ENCODE data around the gene POMGNT1.

Gene POMGNT1

DNA sequence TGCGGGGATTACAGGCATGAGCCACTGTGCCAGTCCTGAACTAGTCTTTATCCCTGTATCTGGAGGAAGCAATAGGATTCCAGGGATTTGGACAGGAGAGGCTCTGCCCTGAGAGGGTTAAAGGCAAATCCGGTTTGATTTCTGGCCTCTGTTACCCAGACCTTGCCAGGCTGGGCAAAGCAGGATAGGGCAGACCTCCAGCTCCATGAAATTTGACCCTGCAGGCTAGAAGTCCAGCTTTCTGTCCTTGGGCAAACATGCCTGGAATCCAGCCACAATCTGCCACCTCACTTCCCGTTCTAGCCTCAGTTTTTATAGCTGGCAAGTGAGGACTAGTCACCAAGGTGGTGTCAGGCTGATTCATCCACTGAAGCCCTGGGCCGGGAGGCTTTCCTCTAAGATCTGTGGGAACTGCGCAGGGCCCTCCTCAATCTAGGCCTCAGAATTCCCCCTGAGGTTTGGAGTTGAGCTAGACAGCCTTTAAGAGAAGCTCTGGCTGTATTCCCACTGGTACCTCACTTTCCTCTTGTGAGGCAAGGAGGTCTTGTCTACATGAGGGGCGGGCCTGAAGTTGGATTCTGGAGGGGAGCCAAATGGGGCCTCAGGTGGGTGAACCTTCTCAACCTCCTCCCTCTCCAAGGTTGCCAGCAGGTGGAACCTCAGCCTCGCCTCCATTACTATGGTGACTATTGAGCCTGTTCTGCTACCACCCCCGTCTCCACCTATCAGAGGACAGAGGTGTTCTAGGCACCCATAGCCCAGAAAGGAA, 15.0 kb downstream of the POMGNT1 start:
- peak; percentile 93 for DNase-seq (ENCODE audit: low read depth)

DNA sequence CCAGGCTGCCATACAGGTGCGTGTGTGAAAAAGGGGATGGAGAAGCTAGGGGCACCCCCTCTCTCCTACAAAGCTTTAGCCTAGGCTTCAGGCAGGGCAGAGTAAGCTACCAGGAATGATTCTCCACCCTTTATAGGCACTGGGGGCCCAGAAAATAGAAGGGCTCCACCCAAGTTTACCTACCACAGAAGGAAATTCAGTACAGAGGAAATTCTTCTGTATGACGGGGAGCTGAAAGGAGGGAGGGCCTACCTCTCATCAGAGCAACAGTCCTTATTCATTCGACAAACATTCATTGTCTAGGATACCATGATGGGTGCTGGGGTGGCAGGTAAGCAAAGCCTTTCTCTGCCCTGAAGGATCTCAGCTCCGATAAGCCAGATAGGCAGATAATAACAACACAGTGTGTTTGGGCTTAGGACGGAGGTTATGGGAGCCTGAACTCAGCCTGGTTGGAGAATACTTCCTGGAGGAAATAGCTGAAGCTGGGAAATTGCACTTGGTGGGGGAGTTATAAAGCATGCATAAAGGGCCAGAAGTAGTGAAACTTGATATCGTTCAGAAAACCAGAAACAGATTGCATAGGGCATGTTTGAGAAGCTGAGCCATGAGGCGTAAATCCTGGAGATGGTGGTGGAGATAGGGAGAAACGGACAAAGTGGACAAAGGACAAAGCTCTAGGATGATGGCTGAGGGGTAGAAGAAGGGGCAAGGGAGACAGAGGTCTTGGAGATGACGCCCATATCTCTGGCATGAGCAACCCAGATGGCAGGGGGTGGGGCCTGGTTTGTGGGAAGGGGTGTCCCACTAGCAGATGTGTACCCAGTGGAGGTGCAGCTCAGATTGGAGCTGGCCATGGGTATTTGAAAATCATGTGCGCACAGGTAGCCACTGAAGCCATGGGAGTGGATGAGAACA, 16.6 kb downstream of the POMGNT1 start:
- no peak for DNase-seq (ENCODE audit: low read depth)

DNA sequence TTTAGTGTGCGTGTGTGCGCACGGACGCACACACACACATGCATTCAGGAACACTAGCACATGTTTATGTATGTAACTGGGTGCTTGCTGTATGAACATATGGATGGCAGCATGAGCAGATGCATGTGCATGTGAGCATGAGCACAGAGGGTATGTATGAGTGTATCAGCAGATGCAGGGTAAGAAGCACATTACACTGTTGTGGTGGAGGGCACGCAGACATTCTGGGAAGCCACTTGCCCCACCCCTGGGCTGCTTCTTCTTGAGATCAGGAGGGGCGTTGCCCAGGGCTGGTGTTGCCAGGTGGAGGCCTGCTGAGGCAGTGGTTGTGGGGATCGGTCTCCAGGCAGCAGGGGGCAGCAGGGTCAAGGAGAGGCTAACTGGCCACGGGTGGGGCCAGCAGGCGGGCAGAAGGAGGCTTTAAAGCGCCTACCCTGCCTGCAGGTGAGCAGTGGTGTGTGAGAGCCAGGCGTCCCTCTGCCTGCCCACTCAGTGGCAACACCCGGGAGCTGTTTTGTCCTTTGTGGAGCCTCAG, 18.1 kb downstream of the POMGNT1 start:
- DNase-seq (ENCODE audit: low read depth) = no peak

DNA sequence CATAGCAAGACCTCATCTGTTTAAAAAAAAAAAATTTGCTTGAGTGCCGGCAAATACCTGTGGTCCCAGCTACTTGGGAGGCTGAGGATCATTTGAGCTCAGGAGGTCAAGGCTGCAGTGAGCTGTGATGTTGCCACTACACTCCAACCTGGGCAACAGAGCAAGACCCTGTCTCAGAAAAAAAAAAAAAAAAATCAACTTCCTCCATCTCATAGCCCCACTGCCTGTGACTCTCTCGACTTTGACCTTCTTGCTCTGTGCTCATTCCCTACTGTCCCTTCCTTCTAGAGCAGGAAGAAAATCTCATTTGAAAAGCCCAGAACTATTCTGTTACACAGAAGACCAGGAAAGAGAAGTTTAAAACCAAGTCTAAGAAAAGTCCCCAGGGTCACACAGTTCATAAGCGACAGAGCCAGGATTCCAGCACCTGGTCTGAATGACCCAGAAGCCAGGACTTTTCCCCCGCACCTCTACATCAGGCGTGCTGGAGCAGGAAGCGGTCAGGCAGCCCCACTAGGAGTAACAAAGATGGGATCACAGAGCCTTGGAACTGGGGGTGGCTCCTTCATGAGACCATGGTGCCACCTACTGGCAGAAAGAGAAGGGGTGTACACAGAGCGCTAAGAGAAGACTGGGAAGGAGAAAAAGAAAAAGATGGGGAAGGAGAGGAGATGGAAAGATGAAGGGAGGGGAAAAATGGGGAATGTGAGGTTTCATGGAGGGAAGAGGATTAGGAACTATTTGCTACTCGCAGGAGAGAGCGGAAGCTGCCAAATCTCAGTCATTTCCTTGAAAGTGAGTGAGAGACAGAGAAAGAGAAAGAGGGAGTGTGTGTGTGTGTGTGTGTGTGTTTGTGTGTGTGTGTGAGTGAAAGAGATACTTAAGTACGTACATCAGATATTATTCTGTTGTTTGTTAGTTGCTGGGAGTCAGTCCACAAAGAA, 18.8 kb downstream of the POMGNT1 start:
- DNase-seq (ENCODE audit: low read depth) = peak; percentile 79

DNA sequence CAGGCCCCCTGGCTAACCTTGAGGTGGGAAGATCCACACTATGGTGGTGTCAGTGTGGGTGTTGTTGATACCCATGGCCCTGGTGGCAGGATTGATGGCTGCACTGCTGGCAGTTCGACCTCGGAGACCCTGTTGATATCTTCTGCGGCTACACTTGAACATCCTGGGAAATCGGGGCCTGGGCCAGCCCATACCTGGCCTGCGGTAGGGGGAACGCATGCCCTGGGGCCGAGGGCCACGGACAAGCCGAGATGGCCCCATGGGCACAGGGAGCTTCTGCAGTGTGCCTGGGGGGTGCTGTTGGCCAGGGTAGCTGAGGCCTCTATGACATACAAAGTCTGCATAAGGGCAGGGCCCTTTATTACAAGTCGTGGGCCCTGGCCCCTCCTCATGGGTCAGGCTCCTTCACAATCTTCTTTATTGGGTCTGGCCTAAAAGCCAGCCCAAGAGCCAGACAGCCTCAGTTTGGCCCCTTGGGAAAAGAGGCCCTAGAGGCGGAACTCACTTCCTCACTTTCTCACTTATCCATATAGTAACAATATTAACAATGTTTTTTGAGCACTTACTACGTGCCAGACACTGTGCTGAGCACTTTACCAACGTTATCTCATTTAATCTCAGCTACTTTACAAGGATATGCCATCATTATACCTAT, 21.9 kb downstream of the POMGNT1 start, which contains the start of gene P3R3URF:
Gene P3R3URF (minus strand): TSS at position 278 of the 655 bp plus-strand sequence. CDS start 17 bp downstream, at position 261.
- no peak for DNase-seq (ENCODE audit: low read depth)

DNA sequence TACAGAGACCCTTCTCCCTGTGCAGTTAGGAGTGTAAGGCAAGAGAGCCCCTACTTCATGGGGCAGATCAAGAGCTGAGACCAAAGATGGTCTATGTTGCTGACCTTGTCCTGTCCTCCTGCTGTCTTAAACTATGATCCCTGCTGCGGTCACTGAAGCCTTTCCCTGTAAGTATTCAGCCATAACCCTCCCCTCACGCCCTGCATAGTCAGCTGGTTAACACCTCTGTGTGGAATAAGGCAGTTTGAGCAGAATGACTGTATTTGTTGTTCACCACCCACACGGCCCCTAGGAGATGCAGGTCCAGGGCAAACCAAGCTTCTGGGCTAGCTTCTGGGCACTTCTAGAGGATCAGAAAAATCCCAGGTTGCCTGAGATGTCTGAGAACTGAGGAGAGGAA, 23.0 kb downstream of the POMGNT1 start:
- no peak for DNase-seq (ENCODE audit: low read depth)

DNA sequence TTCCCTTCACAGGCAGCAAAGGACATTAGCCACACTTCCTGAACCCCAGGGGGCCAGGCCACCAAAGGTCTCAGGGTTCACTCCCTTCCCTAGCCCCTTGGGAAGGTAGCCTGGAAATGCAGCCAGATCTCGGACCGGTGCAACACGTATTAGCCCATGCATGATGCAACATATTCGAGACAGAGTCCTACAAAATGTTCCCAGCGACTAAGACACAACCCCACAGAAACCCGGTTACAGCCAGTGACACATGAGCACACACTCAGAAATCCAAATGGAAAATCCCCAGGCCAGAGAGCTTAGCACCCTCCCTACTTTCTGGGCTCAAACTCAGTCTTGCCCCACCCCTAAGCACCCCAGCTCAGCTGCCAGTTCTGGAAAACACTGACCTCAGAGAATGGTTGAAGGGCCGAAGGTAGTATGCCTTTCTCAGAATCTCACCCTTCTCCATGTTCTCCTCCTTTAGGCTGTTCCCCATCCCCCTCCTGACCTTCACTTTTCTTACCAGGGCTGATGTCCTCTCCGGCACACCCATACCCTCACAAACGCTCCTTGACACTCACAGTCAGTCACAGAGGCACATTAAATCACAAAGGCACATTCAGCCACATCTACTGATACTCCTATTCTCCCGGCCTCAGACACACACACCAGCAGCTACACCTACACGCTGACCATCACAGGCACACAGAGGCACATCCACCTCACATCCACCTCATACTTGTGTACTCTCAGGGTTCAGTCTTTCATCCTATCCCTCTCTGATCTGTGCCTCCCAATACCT, 23.6 kb downstream of the POMGNT1 start, which contains the start of gene TSPAN1:
Gene TSPAN1 (plus strand): TSS at position 640 of the 784 bp plus-strand sequence. CDS start 6,021 bp downstream, outside the sequence.
- peak; percentile 38 for DNase-seq (ENCODE audit: low read depth)

DNA sequence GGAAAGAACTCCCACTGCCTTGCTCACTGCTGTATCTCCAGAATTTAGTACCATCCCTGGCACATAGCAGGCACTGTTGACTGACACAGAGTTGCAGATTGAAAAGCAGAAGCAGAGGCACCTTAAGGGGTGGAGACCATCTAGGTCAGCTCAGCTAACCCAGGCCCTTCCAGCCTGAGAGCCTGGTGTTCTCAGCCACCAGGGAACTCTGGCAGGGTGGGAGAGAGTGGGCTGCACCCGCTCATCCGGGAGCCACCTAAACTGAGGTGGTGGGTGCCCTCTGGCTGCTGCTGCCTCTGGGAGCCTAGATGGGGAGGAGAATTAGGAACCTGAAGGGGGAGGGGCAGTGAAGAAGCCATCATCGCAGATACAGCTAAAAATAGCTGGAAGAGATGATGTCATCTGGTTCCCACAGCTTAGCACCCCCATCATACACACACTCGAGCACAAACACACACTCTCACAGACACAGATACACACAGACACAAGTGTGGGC, 24.8 kb downstream of the POMGNT1 start:
- DNase-seq (ENCODE audit: low read depth) = peak; percentile 39

DNA sequence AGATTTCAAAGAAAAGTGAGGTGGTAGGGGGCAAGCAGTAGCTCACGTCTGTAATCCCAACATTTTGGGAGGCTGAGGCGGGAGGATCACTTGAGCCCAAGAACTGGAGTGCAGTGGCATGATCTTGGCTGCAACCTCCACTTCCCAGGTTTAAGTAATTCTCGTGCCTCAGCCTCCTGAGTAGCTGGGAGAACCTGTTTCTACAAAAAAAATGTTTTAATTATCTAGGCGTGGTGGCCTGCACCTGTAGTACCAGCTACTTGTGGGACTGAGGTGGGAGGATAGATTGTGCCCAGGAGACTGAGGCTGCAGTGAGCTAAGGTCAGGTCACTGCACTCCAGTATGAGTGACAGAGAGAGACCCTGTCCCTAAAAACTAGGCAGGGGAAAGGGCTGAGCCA, 25.9 kb downstream of the POMGNT1 start:
- no peak for DNase-seq (ENCODE audit: low read depth)

DNA sequence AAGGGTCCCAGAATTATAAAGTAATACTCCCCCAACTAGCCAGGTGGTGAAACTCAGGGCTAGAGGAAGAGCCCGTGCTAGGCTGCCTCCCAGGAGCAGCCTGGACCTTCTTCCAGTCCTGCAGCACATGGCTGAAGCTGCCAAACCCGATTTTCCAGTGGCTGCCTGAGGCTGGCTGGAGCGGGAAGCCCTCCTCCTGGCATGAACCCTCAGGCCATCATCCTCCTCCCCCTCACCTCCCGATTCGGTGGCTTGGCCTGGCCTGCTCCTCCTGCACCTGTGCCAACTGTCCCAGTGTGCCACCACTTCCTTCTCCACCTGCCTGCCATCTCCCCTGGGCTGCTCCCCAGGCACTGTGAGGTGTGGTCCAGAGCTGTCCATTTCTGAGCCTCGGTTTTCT, 26.4 kb downstream of the POMGNT1 start:
- DNase-seq (ENCODE audit: low read depth) = no peak

DNA sequence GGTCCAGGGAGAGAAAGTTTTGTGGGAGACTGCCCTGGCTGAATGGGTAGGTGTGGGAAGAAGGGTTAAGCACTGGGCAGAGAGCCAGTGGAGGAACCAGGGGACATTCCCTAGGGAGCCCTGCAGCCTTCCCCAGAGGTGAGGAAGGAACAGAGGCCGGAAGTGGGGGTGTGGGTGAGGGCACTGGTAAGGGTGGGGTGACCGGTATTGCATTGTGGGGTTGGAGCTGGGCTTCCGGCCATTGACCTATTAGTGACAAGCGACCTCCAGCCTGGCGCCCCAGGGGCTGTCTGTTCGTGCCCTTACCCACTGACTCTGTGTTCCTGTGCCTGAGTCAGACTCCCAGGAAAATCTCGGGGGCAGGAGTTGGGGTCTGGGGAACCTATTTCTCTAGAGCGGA, 26.9 kb downstream of the POMGNT1 start:
- DNase-seq (ENCODE audit: low read depth) = no peak

DNA sequence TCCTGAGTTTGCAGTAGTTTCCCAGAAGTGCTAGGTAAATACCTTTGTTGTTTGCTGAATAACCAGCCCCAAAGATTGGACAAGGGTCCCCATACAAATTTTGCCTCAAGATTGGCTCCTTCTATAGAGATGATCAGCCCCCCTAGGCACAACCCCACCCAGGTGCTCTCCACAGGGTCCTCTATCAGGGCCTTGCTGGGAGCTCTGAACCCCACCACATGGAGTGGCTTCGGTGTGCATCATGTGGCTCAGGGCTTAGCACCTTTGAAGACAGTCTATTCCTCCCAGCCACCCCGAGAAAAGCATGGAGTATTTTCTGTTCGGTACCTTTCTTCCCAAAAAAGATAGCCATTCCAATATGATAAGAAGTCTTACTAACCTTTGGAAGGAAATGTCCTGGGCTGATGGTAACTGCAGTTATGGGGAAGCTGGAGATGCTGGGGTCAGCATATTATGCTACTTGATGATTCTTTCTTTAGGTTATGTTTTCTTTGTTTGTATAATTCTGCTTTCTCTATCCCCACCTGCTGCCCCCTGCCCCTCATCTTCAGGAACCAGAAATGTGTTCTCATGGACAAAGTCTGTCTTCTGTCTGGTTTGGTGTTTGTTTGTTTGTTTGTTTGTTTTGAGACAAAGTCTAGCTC, 28.3 kb downstream of the POMGNT1 start:
- DNase-seq (ENCODE audit: low read depth) = no peak

DNA sequence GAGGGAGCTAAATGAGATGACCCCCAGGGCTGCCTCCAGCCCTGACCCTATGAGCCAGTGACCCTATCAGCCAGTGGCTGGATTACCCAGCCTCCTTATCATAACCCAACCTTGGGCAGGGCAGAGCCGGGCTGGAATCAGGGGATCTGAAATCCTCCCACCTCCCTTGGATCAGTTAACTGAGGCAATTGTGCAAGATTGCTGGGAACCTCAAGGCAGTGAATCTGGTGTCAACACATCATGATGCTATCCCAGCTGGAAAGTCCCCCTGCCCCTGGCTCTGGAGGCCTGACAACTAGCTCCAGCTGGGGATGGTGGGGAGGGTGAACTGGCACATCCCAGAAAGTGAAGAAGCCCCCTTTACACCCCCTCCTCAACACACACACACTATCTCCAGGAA, 29.8 kb downstream of the POMGNT1 start:
- peak; percentile 67 for DNase-seq (ENCODE audit: low read depth)

DNA sequence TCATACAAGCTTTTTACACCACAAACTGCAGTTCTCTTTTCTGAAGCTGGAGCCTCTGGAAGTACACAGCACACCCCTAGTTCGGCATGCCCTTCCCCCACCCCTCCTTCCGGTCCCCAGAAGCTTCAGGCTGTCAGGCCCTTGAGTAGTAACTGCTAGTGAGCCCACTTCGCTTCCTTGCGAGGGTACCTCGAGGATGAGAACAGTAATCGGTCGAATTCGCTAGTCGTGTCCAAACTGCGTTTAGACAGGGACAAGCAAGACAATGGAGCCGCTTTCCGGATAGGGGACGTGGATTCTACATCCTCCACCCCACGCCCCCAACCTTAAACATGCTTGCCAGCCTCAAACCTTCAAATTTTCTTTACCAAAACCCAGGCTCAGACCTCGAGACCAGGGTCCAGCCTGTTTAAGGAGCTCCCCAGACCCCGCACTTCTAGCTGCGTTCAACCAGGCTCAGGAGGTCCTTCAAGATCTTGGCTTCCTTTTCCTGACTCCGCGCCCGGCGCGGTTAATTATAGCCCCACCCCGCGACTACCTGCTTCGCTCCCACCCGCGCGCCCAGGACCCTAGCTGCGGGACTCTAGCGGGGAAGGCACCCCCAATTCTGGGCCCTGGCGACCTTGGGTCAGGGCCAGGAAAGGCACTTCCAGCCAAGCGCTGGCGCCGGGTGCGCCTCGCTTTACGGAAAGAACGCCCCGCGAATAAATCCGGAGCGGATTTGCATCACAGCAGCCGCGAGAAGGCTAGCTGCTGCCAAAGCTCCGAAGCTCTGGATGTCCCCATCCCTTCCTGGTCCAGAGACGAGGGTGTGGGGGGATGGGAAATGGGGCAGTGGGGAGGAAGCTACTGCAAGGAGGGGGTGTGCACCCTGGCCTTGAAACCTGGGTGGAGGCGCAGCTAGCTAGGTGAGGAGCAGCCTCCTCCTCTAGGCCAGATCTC, 31.4 kb downstream of the POMGNT1 start:
- DNase-seq (ENCODE audit: low read depth) = no peak

DNA sequence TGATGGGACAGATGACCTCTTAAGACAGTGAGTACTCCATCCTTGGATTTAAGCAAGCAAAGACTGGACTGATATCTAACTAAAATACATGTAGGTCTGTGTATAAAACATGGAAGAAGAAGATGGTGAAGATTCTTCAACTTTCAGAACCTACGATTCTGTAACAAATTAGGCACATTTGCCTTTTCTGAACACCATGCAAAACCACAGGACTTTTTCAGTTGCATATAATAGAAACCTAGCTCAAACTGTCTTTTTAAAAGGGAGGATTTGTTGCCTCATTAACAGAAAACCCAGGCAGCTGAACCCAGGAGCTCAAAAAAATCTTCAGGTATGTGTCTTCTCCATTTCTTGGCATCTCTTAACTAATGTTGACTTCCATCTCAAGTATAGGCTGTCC, 38.0 kb downstream of the POMGNT1 start:
- DNase-seq (ENCODE audit: low read depth) = no peak

DNA sequence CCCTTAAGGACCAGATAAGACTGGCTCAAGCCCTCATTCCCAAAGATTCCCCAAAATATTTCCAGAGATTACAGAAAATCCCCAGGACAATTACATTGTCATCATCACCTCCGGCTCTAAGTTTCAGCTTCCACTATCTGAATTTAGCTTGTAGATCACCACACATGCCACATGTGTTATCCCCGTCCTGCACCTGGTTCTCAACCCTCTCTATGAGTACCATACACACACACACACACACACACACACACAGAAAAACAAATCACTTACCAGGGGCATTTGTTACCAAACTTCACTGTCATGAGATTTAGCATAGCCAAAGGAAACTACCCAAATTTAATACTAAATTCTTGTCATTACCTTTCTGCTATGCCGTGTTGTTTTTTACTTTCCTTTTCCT, 38.7 kb downstream of the POMGNT1 start:
- no peak for DNase-seq (ENCODE audit: low read depth)

DNA sequence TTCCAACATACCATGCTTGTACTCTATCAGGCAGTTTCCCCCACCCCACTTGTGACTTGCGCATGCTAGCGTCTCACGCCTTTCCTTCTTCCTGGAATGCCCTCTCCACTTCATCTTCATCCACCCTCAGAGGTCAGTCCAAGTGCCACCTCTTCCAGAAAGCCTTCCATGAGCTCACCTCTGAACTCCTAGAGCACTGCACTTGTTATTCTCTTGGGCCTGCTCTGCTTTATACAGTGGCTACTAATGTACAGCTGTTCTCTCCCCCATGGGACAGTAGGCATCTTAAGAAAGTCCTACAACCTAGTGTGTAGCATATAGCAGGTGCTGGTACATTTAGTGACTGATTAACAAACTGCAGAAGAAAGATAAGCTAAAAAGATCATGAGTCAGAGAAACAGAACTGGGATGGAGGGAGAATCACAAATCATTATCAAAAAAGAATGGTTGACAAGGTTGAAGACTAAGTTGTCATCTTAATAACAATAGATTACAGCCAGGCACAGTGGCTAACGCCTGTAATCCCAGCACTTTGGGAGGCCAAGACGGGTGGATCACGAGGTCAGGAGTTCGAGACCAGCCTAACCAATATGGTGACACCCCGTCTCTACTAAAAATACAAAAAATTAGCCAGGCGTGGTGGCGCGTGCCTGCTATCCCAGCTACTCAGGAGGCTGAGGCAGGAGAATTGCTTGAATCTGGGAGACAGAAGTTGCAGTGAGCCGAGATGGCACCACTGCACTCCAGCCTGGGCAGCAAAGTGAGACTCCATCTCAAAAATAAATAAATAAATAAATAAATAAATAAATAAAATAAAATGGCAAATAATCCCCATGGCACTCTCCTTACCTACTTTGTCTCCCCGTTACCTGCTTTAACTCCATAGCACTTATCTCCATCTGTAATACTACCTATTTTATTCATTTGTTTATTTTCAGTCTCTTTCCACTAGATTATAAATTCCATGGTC, 39.6 kb downstream of the POMGNT1 start:
- DNase-seq (ENCODE audit: low read depth) = no peak

Measured in amniotic epithelial cell (primary cell).